NCI-H524 (cell line): ENCODE measurements around the gene CDIPT.
"Not testable (repeated sequence)": the region's sequence is repeated elsewhere in the genome, so short reads cannot be mapped to it uniquely, and the experiment has no call there.

ENCODE experiments used
- DNase-seq, 2 experiments: peaks; one replicate each; lab custom pipeline; 2025; lab: John Stamatoyannopoulos, UW

Gene CDIPT

GRCh38 chr16:29858149-29858849 lies 4.7 kb downstream of the CDIPT start:
- DNase-seq: no peak

- no peak for DNase-seq
Observed at GRCh38 chr16:29857133-29857760, 5.8 kb downstream of the CDIPT start.

- peak in 1 of 2 experiments; percentile 28 for DNase-seq
Observed at GRCh38 chr16:29854520-29855100, 8.4 kb downstream of the CDIPT start.

GRCh38 chr16:29852654-29853053 lies 10.4 kb downstream of the CDIPT start:
- no peak for DNase-seq

DNA sequence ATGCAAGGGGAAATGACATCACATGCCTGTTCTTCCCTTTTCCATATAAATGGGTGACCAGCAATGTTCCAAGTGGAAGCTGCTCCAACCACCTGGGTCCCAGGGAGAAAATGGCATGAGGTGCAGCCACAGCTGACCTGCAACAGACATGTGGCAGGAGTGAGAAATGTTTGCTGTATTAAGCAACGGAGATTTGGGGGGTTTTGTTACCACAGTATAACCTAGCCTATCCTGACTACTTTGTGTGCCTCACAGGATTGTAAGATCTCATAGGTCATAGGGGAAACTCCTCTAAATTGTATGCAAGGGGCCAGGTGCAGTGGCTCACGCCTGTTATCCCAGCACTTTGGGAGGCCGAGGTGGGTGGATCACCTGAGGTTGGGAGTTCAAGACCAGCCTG lies 12.0 kb downstream of the CDIPT start:
- no peak for DNase-seq

DNA sequence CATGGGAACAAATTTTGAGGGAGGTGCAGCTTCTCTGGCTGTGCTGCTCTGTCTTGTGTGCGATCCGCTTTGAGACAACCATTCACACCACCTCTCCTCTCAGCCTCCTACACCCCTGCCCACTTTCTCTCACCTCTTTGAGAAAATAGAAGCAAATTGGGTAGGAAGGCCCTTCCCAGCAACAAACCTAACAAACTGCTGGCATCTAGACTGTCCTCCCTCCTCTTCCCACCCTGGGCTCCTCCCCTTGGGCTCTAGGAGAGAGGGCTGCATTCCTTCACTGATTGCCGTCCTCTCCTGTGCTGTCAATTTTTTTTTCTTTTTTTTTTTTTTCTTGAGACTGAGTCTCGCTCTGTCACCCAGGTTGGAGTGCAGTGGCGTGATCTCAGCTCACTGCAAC lies 13.5 kb downstream of the CDIPT start:
- DNase-seq: no peak

- DNase-seq: peak; percentile 50 to 84
Observed at GRCh38 chr16:29848420-29849297, 14.4 kb downstream of the CDIPT start.

- no peak for DNase-seq
Observed at GRCh38 chr16:29845656-29846055, 17.4 kb downstream of the CDIPT start.

GRCh38 chr16:29844575-29845331 lies 18.3 kb downstream of the CDIPT start:
- DNase-seq: no peak

GRCh38 chr16:29843931-29844330 lies 19.1 kb downstream of the CDIPT start:
- DNase-seq: no peak

- no peak for DNase-seq
Observed at GRCh38 chr16:29842732-29843346, 20.2 kb downstream of the CDIPT start.

DNA sequence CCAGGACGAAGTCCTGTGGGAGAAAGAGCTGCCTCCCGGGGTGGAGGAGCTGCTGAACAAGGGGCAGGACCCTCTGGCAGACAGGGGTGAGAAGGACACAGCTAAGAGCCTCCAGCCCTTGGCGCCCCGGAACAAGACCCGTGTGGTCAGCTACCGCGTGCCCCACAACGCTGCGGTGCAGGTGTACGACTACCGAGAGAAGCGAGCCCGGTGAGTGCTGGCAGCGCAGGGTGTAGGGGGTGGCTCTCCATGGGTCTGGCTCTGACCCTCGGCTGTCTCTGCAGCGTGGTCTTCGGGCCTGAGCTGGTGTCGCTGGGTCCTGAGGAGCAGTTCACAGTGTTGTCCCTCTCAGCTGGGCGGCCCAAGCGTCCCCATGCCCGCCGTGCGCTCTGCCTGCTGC lies 21.4 kb downstream of the CDIPT start:
- DNase-seq: no peak

- DNase-seq: no peak
Observed at GRCh38 chr16:29840240-29840639, 22.8 kb downstream of the CDIPT start.

- DNase-seq: no peak
Observed at GRCh38 chr16:29839822-29840221, 23.2 kb downstream of the CDIPT start.

GRCh38 chr16:29837841-29838240 lies 25.2 kb downstream of the CDIPT start:
- no peak for DNase-seq

DNA sequence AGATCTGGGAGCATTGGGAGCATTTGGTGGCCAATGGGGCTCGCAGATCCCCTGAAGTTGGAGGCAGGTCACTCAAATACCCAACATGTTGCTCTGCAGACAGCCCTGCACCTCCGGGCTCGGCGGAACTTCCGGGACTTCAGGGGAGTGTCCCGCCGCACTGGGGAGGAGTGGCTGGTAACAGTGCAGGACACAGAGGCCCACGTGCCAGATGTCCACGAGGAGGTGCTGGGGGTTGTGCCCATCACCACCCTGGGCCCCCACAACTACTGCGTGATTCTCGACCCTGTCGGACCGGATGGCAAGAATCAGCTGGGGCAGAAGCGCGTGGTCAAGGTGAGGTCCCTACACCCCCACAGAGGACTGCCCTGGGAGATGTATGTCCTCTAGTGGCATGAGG lies 26.4 kb downstream of the CDIPT start:
- no peak for DNase-seq

GRCh38 chr16:29835926-29836325 lies 27.1 kb downstream of the CDIPT start:
- DNase-seq: no peak

DNA sequence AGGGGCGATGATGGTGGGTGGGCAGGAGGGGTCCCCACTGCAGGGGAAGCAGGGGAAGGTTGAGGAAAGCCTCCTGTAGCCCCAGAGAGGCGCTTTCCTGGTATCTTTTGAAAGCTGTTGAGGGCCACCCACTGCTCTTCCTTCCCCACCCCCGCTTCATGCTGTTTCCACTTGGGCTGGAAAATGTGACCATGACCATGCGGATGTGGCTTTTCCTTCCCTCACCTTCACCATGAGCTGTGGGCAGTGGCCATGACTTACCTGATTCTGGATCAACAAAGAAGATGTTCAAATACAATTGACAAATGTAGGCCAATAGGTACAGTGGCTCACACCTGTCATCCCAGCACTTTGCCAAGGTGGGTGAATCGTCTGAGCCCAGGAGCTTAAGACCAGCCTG lies 28.9 kb downstream of the CDIPT start:
- DNase-seq: no peak

DNA sequence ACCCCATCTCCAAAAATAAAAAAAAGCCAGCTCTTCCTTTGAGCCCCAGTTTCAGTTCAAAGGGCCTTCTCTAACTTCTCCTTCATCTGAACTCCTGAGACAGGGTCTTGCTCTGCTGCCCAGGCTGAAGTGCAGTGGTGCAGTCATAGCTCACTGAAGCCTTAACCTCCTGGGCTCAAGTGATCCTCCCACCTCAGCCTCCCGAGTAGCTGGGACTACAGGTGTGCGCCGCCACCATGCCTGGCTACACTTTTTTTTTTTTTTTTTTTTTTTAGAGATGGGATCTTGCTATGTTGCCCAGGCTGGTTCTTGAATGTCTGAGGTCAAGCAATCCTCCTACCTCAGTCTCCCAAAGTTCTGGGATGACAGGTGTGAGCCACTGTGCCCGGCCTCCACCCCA lies 29.8 kb downstream of the CDIPT start:
- not testable (repeated sequence) for DNase-seq

DNA sequence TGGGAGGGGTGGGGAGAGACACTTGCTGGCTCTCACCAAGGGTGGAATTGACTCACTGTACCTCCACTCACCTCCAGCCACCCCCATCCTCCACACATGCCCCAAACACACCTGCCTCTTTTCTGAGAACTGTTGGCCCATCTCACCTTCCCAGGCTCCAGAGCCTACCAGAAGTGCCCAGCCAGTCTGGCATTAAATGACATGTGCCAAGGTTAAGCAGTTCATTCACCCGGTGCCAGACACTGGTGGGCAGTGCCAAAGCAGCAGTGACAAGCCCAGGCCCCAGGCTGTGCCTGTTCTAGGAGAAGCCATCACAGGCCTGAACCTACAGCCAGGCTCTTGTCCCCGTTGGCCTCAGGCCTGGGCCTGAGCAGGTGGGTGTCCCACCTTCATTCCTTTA lies 31.5 kb downstream of the CDIPT start:
- DNase-seq: no peak

- DNase-seq: no peak
Observed at GRCh38 chr16:29830774-29831173, 32.3 kb downstream of the CDIPT start.
